NCI-H128 (cell line): Measurements from ENCODE around the gene ZNF512.
"Not testable (repeated sequence)": the region's sequence is repeated elsewhere in the genome, so short reads cannot be mapped to it uniquely, and the experiment has no call there.

Experiments used
- DNase-seq: peaks from one replicate; lab custom pipeline; 2025; ENCODE audit not compliant: unreplicated experiment; lab: John Stamatoyannopoulos, UW

Gene ZNF512

GRCh38 chr2:27583390-27583915 lies 611 bp downstream of the ZNF512 start:
- no peak for DNase-seq

GRCh38 chr2:27584597-27584996 lies 1.8 kb downstream of the ZNF512 start:
- DNase-seq: no peak

GRCh38 chr2:27587025-27587424 lies 4.2 kb downstream of the ZNF512 start:
- no peak for DNase-seq

- DNase-seq: no peak
These were observed 5.5 kb downstream of the ZNF512 start for GRCh38 chr2:27588308-27588707.

GRCh38 chr2:27591745-27592144 lies 8.9 kb downstream of the ZNF512 start:
- no peak for DNase-seq

- no peak for DNase-seq
These were observed 10.4 kb downstream of the ZNF512 start for GRCh38 chr2:27593240-27593639.

GRCh38 chr2:27594020-27594703 lies 11.3 kb downstream of the ZNF512 start:
- not testable (repeated sequence) for DNase-seq

- not testable (repeated sequence) for DNase-seq
These were observed 12.6 kb downstream of the ZNF512 start for GRCh38 chr2:27595412-27595811.

GRCh38 chr2:27596627-27597026 lies 13.8 kb downstream of the ZNF512 start:
- DNase-seq: no peak

GRCh38 chr2:27606611-27607010 lies 23.8 kb downstream of the ZNF512 start:
- DNase-seq: no peak

- DNase-seq: no peak
These were observed 31.1 kb downstream of the ZNF512 start for GRCh38 chr2:27613985-27614384.

- no peak for DNase-seq
These were observed 32.5 kb downstream of the ZNF512 start for GRCh38 chr2:27615316-27615715.

GRCh38 chr2:27621524-27621923 lies 38.7 kb downstream of the ZNF512 start:
- DNase-seq: no peak

GRCh38 chr2:27622921-27623384 lies 40.1 kb downstream of the ZNF512 start:
- no peak for DNase-seq

GRCh38 chr2:27624943-27625342 lies 42.1 kb downstream of the ZNF512 start:
- DNase-seq: no peak

GRCh38 chr2:27626323-27626722 lies 43.5 kb downstream of the ZNF512 start:
- DNase-seq: not testable (repeated sequence)

- not testable (repeated sequence) for DNase-seq
These were observed 44.1 kb downstream of the ZNF512 start for GRCh38 chr2:27626921-27627320.

- no peak for DNase-seq
These were observed 45.3 kb downstream of the ZNF512 start for GRCh38 chr2:27627963-27628766.

- peak; percentile 63 for DNase-seq
These were observed 46.2 kb downstream of the ZNF512 start, which contains the start of the genes CCDC121 and GPN1 for GRCh38 chr2:27628767-27629709. CCDC121 (minus strand) TSS chr2:27629012; CDS start chr2:27627799, 1,213 bp downstream. GPN1 (plus strand) TSS chr2:27629050; CDS start chr2:27629059, 9 bp downstream.

GRCh38 chr2:27630257-27630656 lies 47.4 kb downstream of the ZNF512 start:
- DNase-seq: not testable (repeated sequence)

- DNase-seq: no peak
These were observed 51.4 kb downstream of the ZNF512 start for GRCh38 chr2:27634291-27634690.
